DMS153 treated with DMSO at 0.1 percent for 48 hours (cell line): ENCODE data around the gene PBX3.

Experiments
- DNase-seq: peaks from one replicate; lab custom pipeline; 2025; ENCODE audit not compliant: unreplicated experiment; lab: John Stamatoyannopoulos, UW

The PBX3 gene

DNA sequence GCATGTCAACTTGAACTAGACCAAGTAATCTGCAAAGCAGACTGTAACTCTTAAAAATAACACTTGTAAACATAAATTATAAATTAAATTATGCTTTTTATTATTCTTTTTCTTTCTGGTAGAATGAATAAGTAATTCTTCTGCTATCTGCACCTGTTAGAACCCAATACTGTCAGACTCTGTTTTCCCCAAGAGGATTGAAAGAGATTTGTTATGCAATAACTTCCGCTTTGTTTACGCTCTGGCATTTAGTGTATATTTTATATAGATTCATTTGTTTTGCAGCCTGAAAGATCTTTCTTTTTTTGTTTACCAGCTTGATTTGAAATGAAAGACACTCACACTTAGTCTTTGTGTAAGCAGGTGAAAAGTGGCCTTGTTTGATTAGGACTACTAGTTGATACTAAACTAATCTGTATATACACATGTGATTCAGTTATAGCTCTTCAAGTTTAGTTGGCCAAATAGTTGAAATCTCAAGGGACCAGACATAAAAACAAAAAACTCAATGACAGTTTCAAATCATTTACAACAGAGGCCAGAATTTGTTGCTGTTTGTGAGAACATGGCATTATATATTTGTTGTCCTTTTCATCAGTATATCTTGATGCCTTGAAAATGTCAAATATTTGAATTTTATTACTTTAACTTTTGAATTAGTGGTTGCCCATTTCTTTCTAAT lies 155.8 kb downstream of the PBX3 start:
- no peak for DNase-seq

DNA sequence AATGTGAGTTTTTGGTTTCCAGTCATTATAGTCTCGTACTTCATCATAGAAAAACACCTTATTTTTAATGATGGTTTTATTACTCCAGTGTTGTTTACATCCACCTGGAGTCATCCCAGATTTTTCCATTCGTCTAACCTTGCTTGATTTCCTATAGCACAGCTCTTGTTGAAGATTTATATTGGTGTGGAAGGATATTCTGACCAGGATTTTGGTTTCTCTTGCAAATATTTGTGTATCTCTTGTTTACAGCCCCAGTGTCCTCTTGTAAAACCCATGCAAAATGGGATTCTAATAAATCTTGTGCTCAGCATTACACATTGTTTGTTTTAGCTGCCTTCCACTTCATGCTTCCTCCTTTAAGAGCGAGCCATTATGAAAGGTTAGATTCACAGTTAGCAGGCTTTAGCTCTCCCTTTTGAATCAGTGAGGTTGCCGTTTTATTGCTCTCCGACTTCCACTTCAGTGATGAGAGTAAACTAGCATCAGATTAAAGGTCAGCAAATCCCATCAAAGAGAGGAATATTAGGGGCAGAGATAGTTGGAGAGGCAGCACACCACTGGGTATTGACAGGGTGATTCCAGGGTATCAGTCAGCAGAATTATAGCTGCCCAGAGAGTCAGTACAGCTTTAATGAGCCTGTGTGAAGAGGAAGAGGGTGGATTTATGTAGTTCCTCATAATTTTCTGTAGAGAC lies 157.1 kb downstream of the PBX3 start:
- DNase-seq: peak; percentile 97

DNA sequence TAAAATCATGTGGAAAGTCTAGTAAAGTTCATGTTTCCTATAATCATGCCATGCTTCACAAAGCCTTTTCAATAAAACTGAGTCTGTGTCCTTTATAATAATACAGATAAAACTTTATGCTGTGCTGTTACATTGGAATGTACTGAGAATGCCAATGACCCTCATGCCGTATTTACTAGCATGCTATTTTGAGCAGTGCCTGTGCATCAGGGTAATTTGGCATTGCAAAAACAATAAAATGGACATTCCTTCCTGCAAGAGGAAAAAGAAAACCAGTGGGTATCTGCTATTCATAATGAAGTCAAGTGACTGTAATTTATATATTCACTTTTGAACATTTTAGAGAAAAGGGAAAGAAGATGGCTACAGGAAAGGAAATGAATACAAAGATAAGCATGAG lies 159.0 kb downstream of the PBX3 start:
- no peak for DNase-seq

DNA sequence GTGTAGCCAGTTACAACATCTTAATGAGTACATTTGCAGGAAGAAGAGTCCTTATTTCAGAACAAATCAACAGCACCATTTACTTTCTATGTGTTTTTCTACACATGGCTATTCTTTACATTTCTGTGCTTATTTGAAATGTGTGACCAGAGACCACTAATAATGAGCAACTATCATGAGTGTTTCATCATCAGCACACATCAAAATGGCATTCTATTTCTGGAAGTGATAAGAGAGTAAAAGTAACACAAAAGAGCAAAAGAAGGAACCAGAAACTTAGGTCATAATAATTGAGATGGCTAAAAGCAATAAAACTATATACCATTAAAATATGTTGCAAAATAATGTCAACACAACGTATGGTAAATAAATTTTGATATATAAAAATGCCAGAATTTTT lies 159.7 kb downstream of the PBX3 start:
- no peak for DNase-seq

DNA sequence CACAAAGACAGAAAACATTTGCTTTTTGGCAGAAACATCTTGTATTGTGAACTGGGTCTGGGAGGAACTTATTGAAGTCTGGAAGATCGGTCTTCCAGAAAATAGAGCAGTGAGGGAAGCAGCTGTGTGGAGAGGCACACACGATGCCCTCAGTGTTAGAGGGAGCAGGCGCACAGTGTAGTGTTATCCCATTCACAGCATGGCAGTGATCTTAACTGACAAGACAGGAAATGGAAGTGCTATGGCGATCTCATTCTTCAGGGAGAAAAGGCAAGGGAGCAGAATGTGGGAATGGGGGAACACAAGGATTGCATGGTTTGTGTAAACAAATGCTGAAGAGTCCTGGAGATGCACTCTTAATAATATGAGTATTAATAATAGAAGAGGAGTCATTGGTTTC lies 161.0 kb downstream of the PBX3 start:
- DNase-seq: peak; percentile 54

DNA sequence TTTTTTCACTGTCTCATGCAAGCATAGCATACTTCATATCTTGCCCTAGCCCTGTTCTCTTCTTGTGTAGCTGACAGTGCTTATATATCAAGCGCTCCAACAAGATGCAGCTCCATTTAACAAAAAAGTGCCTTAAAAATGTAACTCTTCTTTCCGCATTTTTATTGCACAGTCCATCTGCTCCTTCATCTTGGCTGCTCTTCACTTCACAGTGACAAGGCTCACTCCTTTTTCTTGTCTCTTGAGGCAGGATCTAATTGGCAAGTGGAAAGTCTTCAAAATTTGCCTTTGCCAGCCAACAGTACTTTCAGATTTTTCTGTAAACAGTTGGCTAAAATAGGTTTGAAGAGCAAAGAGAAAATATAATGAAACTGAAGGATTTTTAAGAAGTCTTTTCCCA lies 161.8 kb downstream of the PBX3 start:
- no peak for DNase-seq

DNA sequence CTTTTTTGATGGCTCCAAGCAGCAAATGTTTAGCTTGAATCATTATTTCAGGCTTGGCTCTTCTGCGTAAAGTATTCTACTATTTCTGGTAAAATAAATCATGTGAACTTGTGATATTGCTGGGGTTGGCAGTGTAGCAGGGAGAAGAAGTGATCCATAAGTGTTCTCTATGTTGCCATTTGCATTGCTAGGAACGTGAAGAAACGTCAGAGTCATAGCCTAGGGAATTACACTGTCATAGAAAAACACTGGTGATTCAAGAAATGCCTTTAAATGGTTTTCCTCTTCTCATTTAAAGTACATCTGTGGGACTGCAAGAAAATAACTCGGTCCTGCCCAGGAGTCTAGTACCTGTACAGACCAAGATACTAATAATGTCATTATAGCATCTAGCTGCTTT lies 162.3 kb downstream of the PBX3 start:
- no peak for DNase-seq

DNA sequence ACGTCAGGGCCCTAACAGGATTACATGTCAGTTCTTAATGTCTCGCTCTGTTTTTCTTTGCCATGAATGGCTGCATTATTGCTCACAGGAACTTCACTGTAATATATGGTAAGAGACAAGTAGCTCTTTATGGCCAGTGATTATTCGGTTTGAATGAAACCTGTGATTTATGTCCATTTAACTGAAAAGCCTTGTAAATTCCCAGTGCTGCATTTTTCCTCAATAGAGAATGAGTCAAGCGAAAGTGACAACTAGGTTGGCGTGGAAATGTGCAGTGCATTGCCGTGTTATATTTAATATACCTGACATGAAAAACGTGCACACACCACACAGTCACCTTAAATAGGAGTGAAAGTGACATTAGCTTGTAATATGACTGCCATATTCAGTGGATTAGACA lies 163.1 kb downstream of the PBX3 start:
- peak; percentile 68 for DNase-seq

DNA sequence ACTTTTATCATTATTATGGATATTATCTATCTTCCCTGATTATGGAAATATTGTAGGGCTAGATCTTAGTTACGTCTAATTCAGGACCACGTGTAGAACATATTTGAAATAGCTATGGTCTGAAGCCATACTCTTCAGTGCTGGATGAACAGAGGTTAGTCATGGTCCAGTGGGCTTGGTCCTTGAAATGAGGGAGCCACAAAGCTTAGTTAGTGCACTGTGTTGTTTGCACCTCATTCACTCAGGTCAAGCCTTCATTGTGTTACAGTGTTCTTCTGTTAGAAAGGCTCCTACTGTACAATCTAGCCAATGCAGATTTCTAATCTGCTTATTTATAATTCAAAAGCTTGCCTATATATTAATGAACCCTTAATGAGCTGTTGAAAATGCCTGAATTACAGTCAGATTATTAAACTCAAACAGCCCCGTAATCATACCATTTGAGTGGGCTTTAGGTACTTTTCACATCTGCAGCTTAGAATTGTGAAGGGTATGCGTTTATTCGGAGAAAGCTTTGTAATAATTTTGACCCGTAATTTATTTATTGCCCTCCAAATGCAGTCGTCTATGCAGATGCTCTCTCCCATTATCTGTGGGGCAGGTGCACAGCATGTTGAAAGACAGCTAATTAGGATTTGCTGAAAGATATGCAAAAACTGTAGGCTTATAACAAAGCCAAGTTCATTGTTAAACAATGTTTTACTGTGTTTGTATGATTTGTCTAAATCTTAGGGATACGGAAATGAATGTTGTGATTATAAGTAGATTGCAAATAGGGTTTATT lies 164.9 kb downstream of the PBX3 start:
- DNase-seq: no peak

DNA sequence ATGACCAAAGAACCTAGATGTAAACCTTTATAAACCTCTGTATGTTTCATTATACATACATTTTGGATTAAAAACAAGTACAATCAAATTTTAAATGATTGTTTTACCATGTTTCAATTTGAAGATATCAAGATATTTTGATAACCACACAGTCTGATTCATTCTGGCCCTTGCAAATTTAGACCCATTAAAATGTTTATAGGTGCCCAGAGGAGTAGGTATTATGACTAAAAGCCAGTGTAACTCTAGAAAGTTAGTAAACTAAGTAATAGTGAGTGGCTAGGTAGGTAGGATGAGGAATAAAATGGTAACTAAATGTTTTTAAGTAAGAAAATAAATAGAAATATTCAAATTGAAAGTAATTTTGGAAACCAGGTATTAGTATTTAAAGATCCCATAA lies 165.5 kb downstream of the PBX3 start:
- DNase-seq: no peak

DNA sequence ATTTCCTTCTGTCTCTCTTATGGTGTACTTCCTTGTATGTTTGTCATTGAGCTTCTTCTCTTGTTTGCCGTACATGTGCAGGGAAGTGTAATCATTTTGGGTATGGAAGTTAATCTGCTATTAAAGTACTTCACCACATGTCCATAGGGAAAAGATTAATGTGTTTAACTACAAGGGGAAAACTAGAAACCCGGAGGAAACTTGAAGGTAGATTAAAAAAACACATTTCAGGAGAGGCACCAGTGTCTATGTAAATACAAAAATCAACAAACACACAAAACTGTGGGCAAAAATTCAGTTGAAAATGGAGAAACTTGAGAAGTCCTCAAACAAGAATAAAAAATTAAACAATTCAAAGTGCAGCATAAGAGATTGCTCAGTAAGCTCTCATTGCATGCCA lies 166.4 kb downstream of the PBX3 start:
- no peak for DNase-seq

DNA sequence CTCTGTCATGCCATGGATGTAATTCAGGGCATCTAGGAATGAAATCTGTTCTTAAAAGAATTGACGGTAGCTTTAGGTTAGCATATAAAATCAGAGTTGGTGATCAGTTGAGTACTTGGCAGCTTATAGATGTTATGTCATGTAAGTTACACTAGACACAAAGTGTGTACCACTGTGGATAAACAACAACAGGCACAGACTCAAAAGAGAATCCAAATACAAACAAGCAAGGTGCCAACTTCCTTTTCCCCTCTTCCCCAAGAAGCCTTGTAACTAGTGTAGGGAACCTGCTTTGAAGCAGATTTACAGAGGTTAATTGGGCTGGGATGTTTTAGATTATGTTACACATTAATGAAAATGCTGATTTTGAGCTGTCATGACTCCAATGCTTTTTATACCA lies 167.2 kb downstream of the PBX3 start:
- no peak for DNase-seq

DNA sequence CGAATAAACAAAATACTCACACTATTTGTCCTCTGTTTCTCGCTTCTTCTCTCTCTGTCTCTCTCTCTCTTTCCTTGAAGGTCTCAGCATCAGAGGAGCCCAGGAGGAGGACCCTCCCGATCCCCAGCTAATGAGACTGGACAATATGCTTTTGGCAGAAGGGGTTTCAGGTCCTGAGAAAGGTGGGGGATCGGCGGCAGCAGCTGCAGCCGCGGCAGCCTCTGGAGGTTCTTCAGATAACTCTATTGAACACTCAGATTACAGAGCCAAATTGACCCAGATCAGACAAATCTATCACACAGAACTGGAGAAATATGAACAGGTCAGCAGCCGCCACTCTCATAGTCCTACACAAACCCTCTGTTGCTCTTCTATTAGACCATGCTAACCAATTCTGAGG lies 168.4 kb downstream of the PBX3 start:
- DNase-seq: no peak

DNA sequence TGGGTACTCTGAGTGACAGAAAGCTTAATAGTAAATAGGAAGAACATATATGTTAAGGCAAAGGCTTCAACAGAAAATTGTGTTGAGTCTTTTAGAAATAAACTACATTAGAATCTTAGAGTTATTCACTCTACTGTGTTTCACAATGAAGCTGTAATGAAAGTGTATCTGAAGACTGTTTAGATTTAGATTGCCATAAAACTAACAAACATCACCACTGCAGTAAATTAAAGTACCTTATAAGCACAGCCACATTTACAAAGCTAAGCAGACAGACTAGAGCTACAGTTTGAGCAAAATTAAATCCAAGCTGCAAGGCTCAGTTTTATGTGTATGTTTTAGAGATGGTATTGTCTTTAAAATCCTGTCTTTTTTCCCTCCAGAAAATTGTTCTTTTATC lies 172.4 kb downstream of the PBX3 start:
- no peak for DNase-seq

DNA sequence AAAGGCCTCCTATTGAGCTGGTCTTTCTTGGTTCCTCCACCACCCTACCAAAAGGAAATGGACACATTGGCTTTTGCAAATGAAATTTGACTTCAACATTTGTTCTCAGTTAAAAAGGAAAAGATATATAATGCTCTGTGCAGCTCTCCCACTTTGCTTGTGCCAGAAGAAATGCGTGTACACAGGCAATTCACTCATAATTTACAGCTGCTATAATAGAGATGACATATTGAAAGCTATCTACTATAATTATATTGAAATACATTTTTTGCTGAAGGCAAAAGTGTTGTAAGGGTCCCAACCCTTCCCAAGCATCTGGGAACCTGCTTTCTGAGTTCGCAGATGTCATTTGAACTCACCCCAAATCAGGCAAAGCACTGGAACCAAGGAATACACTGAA lies 173.2 kb downstream of the PBX3 start:
- no peak for DNase-seq

DNA sequence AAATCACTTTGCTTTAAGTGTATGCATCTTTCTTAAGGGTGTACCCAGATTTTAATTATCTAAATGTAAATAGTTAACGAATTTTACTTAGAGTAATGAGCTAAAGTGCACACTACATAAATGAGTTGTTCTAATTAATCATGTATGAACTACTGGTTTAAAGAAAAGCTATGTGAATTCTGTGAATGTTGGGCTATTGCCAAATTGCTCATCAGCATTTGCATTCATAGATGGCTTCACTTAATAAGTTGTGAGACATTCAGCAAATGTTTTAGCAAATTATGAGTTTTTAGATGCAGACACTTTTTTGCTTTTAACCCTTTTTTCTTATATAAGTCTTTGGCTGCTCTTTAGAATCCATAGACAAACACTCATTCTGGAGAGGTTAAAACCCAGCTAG lies 175.7 kb downstream of the PBX3 start:
- no peak for DNase-seq

DNA sequence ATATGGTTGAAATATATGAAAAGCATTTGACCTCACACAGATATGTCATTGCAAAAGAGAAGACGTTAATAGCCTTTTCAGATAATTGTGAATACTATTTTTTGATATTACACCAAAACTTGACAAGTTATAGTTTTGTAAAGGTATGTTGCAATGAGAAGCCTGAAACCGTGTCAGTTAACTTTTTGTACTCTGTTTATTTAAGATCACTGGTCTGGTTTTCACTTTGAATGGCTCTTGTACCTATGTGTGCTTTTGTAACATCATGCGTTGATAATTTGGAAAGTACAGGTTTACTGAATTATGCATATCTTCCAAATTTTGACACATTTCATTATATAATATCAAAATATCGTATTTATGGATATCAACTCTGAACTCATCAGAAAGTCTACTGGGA lies 177.2 kb downstream of the PBX3 start:
- no peak for DNase-seq

DNA sequence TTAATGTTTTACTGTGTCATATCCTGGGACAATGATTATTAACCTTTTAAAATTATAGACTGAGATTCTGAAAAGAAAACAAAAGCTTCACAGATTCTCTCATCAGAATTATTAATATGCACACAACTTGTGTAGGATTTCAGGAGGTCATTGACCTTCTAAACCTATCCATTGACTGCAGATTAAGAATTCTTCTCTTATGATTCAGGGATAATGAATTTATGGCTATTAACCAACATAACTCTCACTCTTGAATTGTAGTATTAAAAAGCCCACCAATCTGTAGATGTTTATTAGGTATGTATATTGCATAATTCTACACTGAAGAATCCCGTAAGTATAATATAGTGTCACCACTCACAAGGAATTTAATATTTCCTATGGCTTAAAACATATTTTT lies 179.8 kb downstream of the PBX3 start:
- no peak for DNase-seq

DNA sequence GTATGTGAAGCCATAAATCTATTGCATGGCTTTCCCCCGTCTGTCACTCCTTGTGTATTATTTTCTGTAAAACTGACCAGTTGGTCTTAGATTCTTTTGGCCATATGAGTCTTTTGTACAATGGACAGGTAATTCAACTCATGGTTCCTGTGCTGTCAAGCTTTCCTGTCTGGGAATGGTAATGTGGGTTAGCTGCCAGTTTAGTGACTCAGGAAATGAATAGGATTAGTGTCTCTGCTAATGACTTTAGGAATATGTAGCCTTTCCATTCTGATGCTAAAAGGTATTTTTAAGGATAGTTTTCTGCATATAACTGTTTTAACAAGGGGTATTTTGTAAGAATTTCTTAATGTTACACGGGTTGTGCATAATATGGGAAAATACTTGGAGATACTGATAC lies 182.7 kb downstream of the PBX3 start:
- no peak for DNase-seq

DNA sequence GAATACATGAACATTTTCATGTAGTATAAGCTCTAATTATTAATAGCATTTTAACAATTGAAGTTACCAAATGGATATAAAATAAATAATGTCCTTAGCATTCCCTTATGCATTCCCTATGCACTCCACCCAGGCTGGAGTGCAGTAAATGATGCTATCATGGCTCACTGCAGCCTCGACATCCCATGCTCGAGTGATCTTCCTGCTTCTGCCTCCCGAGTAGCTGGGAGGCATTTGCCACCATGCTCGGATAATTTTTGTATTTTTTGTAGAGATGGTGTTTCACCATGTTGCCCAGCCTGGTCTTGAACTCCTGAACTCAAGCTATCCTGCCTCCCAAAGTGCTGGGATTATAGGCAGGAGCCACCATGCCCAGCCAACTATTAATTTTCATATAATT lies 184.0 kb downstream of the PBX3 start:
- DNase-seq: no peak

DNA sequence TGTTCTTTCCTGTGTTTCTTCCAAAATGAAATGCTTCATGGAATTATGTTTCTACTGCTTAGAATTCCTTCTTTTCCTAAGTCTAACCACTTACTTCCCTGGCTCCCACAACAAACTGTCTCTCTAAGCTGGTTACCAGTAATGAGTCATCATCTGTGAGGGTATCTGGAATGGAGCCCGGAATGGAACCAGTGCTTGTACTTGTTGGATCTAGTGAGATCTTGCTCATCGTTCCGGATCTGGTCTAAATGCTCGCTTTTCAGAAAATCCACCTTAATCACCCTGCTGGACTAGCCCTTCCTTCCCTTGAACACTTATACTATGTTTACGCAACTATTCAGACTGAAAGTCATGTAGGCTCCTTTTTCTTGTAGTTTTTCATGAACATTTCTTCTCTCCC lies 184.8 kb downstream of the PBX3 start:
- no peak for DNase-seq

DNA sequence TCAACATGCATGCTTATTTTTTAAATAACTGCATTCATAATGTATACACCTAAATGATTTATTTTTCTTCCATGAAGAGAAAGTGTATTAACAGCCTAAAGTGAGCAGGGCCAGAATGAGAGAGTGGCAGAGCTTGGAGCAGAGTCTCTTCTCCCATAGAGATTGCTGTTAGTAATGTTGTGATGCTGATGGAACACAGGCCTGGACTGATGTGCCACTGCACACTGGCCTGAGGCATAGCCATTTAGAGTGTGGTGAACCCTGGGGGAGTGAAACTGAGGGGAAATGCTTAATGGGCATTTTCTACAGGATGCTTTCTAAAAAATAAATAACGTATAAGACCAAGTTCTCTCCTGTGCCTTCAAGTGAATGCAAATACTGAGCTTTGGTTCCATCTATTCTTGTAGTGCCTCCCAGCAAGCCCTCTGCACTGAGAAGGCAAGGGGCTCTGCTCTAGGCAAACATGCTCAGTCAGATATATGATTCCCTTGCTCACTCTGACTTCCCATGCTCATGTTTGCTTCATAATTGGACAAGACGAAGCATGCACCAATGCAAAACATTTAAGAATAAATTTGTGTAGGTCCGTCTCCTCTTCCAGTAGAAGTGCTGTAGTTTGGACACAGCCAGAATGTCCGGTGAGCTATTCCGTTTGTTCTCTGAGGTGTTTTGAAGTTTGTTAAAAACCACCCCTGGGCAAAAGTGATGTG lies 185.7 kb downstream of the PBX3 start:
- DNase-seq: no peak
